ENCODE results near the gene PRKD3.

- TF ChIP-seq CTCF (IDR thresholded peaks at IDR 0.05; ENCODE audit: extremely low read depth in 1 of 2, insufficient read depth in 1 of 2, low read depth in 1 of 2, low read length in 2 of 2) (no peak), POLR2A (IDR thresholded peaks at IDR 0.05; ENCODE audit: low read depth, low read length) (no peak), EZH2 (IDR thresholded peaks at IDR 0.05; ENCODE audit: borderline replicate concordance, low read depth, low read length, severe bottlenecking) (no peak), GATA2 (IDR thresholded peaks at IDR 0.05; ENCODE audit: insufficient read depth, insufficient read length, low read depth, low read length) (no peak), MYC (IDR thresholded peaks at IDR 0.05; ENCODE audit: low read depth, low read length) (no peak), FOS (IDR thresholded peaks at IDR 0.05; ENCODE audit: borderline replicate concordance, insufficient read depth, low read length) (no peak), POLR2AphosphoS5 (IDR thresholded peaks at IDR 0.05; ENCODE audit: insufficient read depth, low read depth, low read length) (no peak)
- TF ChIP-seq, protein P1, sequence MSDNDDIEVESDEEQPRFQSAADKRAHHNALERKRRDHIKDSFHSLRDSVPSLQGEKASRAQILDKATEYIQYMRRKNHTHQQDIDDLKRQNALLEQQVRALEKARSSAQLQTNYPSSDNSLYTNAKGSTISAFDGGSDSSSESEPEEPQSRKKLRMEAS (IDR thresholded peaks at IDR 0.05; ENCODE audit: insufficient read depth, insufficient read length): no peak
These were observed 1.4 kb downstream of the PRKD3 start for GRCh38 chr2:37323176-37323780.
